ENCODE measurements around the gene ACADVL.

- no peak for TF ChIP-seq YY1 (IDR thresholded peaks at IDR 0.05; ENCODE audit: insufficient read depth, insufficient read length)
- TF ChIP-seq ZNF274 (IDR thresholded peaks at IDR 0.05; ENCODE audit: low read depth, low read length): no peak
- TF ChIP-seq SUZ12 (IDR thresholded peaks at IDR 0.05; ENCODE audit: extremely low read depth, insufficient read depth, insufficient read length): no peak
These were observed 2.6 kb downstream of the ACADVL start for GRCh38 chr17:7222093-7222971.

Measured in NT2/D1 (cell line).